Activated T-helper 1 cell treated with anti-CD3 and anti-CD28 coated beads, Interleukin-12 subunit alpha, Interleukin-12 subunit beta, Interleukin-2, Interleukin-4 antibody, amounts not matched to agents 30 ng/mL and 10 ng/mL and 1 ng/mL, durations not matched to agents 14 hours and 24 hours and 36 hours (primary cell): Measurements from ENCODE around the gene KDM5A. TPM values are rescaled to one million over a fixed set of nuclear protein-coding genes. Genes with fewer than 3 reads are reported as not detected.
"Not testable (repeated sequence)": the region's sequence is repeated elsewhere in the genome, so short reads cannot be mapped to it uniquely, and the experiment has no call there.

Experiments used
- DNase-seq: peaks from one replicate; pipeline ENCODE4 v3.0.0; 2021; ENCODE audit warnings: low spot score
- H3K27ac Mint-ChIP-seq: one replicate; pipeline ENCODE4 v1.8.0; 2021; ENCODE audit warnings: mild to moderate bottlenecking, mixed read lengths
- H3K27me3 Mint-ChIP-seq: one replicate; pipeline ENCODE4 v1.8.0; 2022; ENCODE audit warnings: mild to moderate bottlenecking, moderate library complexity, mixed read lengths; ENCODE audit not compliant: insufficient read depth
- H3K36me3 Mint-ChIP-seq: one replicate; pipeline ENCODE4 v1.8.0; 2021; ENCODE audit warnings: low read depth, mixed read lengths
- H3K4me1 Mint-ChIP-seq: one replicate; pipeline ENCODE4 v1.8.0; 2021; ENCODE audit warnings: low read depth, mixed read lengths
- H3K4me3 Mint-ChIP-seq: one replicate; pipeline ENCODE4 v1.8.0; 2021; ENCODE audit warnings: mild to moderate bottlenecking, moderate library complexity, mixed read lengths
- H3K9me3 Mint-ChIP-seq: one replicate; pipeline ENCODE4 v1.8.0; 2021; ENCODE audit warnings: mixed read lengths
- intact Hi-C: fragments of 100-400 bp; cut with micrococcal nuclease; formaldehyde crosslinking; loops from one replicate; pipeline ENCODE4 v1.15.1; 2024
- total RNA-seq: library from RNA; stranded (reverse); gene quantifications from 2 replicates; pipeline ENCODE4 v1.2.3, GENCODE V29; 2022

The KDM5A gene
- total RNA-seq, 1 donor from 2014 or later = 81.2 TPM

- no peak overlapping the region for H3K4me3 Mint-ChIP-seq
- no peak overlapping the region for H3K27ac Mint-ChIP-seq
- peaks cover 5% of the 10 kb centered on the region for H3K9me3 Mint-ChIP-seq
- H3K4me1 Mint-ChIP-seq = no peaks in the 10 kb centered on the region
- no peaks in the 10 kb centered on the region for H3K27me3 Mint-ChIP-seq
- H3K36me3 Mint-ChIP-seq = no peaks in the 10 kb centered on the region
- intact Hi-C loops = no loop called here
- DNase-seq = no peak
Observed at GRCh38 chr12:241266-241665, 147.9 kb downstream of the KDM5A start.

GRCh38 chr12:240566-240965, 148.6 kb downstream of the KDM5A start:
- Mint-ChIP-seq H3K4me3 (no peak overlapping the region), H3K36me3 (no peaks in the 10 kb centered on the region), H3K27ac (no peak overlapping the region), H3K27me3 (no peaks in the 10 kb centered on the region), H3K4me1 (no peaks in the 10 kb centered on the region), H3K9me3 (peaks cover 10% of the 10 kb centered on the region)
- intact Hi-C loops = no loop called here
- no peak for DNase-seq

- DNase-seq = no peak
- intact Hi-C loops = no loop called here
- H3K9me3 Mint-ChIP-seq = peaks cover 10% of the 10 kb centered on the region
- H3K36me3 Mint-ChIP-seq = no peaks in the 10 kb centered on the region
- H3K27me3 Mint-ChIP-seq = no peaks in the 10 kb centered on the region
- no peak overlapping the region for H3K27ac Mint-ChIP-seq
- no peaks in the 10 kb centered on the region for H3K4me1 Mint-ChIP-seq
- H3K4me3 Mint-ChIP-seq = no peak overlapping the region
Observed at GRCh38 chr12:238736-239398, 150.3 kb downstream of the KDM5A start.

- H3K4me1 Mint-ChIP-seq = no peaks in the 10 kb centered on the region
- no peaks in the 10 kb centered on the region for H3K36me3 Mint-ChIP-seq
- intact Hi-C loops = no loop called here
- no peak overlapping the region for H3K4me3 Mint-ChIP-seq
- H3K27ac Mint-ChIP-seq = no peak overlapping the region
- peaks cover 10% of the 10 kb centered on the region for H3K9me3 Mint-ChIP-seq
- H3K27me3 Mint-ChIP-seq = no peaks in the 10 kb centered on the region
- DNase-seq = no peak
Observed at GRCh38 chr12:238116-238515, 151.0 kb downstream of the KDM5A start.

- no peaks in the 10 kb centered on the region for H3K27me3 Mint-ChIP-seq
- no peak overlapping the region for H3K27ac Mint-ChIP-seq
- no peak overlapping the region for H3K4me3 Mint-ChIP-seq
- no peak for DNase-seq
- no peaks in the 10 kb centered on the region for H3K4me1 Mint-ChIP-seq
- H3K9me3 Mint-ChIP-seq = peaks cover 10% of the 10 kb centered on the region
- no peaks in the 10 kb centered on the region for H3K36me3 Mint-ChIP-seq
- intact Hi-C loops = no loop called here
Observed at GRCh38 chr12:237026-237815, 151.9 kb downstream of the KDM5A start.

- intact Hi-C loops = no loop called here
- H3K36me3 Mint-ChIP-seq = no peaks in the 10 kb centered on the region
- H3K4me1 Mint-ChIP-seq = no peaks in the 10 kb centered on the region
- no peak overlapping the region for H3K27ac Mint-ChIP-seq
- H3K27me3 Mint-ChIP-seq = no peaks in the 10 kb centered on the region
- peaks cover 10% of the 10 kb centered on the region for H3K9me3 Mint-ChIP-seq
- H3K4me3 Mint-ChIP-seq = no peak overlapping the region
- no peak for DNase-seq
Observed at GRCh38 chr12:236445-236844, 152.7 kb downstream of the KDM5A start.

GRCh38 chr12:235967-236366, 153.2 kb downstream of the KDM5A start:
- not testable (repeated sequence) for H3K4me3 Mint-ChIP-seq, H3K27ac Mint-ChIP-seq

GRCh38 chr12:234891-235415, 154.2 kb downstream of the KDM5A start:
- Mint-ChIP-seq H3K4me1 (no peaks in the 10 kb centered on the region), H3K4me3 (no peak overlapping the region), H3K27me3 (no peaks in the 10 kb centered on the region), H3K27ac (no peak overlapping the region), H3K36me3 (no peaks in the 10 kb centered on the region), H3K9me3 (peaks cover 10% of the 10 kb centered on the region)
- intact Hi-C loops = no loop called here
- DNase-seq = no peak

More at GRCh38 chr12:235967-236366, 153.2 kb downstream of the KDM5A start:
- H3K4me1 Mint-ChIP-seq, H3K36me3 Mint-ChIP-seq, intact Hi-C loops, DNase-seq, H3K27me3 Mint-ChIP-seq, H3K9me3 Mint-ChIP-seq: not testable (repeated sequence)

- intact Hi-C loops = no loop called here
- Mint-ChIP-seq H3K27me3 (no peaks in the 10 kb centered on the region), H3K4me1 (no peaks in the 10 kb centered on the region)
Observed at GRCh38 chr12:234019-234418, 155.1 kb downstream of the KDM5A start.

GRCh38 chr12:233615-233968, 155.5 kb downstream of the KDM5A start:
- intact Hi-C loops = no loop called here
- Mint-ChIP-seq H3K4me3 (no peak overlapping the region), H3K27me3 (no peaks in the 10 kb centered on the region), H3K9me3 (peaks cover 10% of the 10 kb centered on the region), H3K36me3 (no peaks in the 10 kb centered on the region), H3K4me1 (no peaks in the 10 kb centered on the region), H3K27ac (no peak overlapping the region)
- no peak for DNase-seq

More at GRCh38 chr12:234019-234418, 155.1 kb downstream of the KDM5A start:
- no peak for DNase-seq
- H3K36me3 Mint-ChIP-seq = no peaks in the 10 kb centered on the region
- H3K27ac Mint-ChIP-seq = no peak overlapping the region
- no peak overlapping the region for H3K4me3 Mint-ChIP-seq
- H3K9me3 Mint-ChIP-seq = peaks cover 10% of the 10 kb centered on the region

- Mint-ChIP-seq H3K27ac (no peak overlapping the region), H3K9me3 (peaks cover 10% of the 10 kb centered on the region), H3K36me3 (no peaks in the 10 kb centered on the region), H3K4me1 (no peaks in the 10 kb centered on the region), H3K27me3 (no peaks in the 10 kb centered on the region), H3K4me3 (no peak overlapping the region)
- intact Hi-C loops = no loop called here
- no peak for DNase-seq
Observed at GRCh38 chr12:232731-233614, 156.1 kb downstream of the KDM5A start.

GRCh38 chr12:230925-231671, 158.0 kb downstream of the KDM5A start:
- no peak overlapping the region for H3K4me3 Mint-ChIP-seq
- peaks cover 4% of the 10 kb centered on the region for H3K9me3 Mint-ChIP-seq
- no peak overlapping the region for H3K27ac Mint-ChIP-seq
- intact Hi-C loops = no loop called here
- no peaks in the 10 kb centered on the region for H3K36me3 Mint-ChIP-seq
- H3K27me3 Mint-ChIP-seq = peaks cover 2% of the 10 kb centered on the region
- DNase-seq = no peak
- H3K4me1 Mint-ChIP-seq = no peaks in the 10 kb centered on the region
